ENCODE results near the gene STOM.

The STOM gene

DNA sequence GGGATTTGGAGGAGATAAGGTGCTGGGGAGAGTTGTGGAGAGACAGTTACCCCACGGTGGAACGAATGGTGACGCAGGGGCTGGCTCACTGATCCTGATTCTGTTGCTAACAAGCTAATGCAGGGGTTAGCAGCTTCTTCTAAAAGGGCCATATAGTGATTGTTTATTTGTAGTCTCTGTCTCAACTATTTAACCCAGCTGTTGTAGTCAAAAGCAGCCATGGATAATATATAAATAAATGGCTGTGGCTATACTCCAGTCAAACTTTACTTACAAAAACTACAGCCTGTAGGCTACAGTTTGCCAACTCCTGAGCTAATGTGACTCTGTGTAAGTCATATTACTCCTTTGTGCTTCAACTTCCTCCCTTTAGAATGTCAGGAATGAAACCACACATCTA is 21.8 kb downstream of the STOM start:
- no peak for DNase-seq

DNA sequence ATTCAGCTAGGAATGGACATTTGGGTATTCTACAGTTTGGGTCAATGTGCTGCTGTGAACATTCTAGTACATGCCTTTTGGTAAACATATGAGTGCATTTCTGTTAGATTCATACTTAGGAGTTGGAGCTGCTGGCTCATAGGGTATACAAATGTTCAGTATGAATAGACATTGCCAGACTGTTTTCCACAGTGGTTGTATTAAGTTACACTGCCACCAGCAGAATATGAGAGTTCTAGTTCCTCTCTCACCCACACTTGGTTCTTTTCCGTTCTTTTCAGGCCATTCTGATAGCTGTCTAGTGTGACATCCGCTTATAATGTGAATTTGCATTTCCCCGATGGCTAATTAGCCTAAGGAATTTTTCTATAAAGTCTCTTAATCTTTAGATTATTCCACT is 25.0 kb downstream of the STOM start:
- DNase-seq = no peak

DNA sequence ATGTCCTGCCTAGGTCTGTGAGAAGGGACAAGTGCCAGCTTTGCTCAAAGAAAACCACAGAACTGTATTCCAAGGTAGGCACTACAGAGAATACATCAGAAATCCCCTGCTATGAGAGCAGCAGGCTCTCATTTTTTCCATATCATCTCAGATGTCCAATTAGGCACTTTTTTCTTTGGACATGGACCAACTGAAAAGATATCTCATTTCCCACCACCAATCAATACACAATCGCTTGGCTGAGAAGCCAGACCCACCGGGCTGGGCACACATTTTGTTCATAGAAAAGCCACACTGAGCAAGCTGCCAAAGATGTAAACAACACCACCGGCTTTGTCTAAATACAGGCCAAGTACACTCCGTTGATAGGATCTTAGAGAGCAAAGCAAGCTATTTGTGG is 25.9 kb downstream of the STOM start:
- DNase-seq = no peak

DNA sequence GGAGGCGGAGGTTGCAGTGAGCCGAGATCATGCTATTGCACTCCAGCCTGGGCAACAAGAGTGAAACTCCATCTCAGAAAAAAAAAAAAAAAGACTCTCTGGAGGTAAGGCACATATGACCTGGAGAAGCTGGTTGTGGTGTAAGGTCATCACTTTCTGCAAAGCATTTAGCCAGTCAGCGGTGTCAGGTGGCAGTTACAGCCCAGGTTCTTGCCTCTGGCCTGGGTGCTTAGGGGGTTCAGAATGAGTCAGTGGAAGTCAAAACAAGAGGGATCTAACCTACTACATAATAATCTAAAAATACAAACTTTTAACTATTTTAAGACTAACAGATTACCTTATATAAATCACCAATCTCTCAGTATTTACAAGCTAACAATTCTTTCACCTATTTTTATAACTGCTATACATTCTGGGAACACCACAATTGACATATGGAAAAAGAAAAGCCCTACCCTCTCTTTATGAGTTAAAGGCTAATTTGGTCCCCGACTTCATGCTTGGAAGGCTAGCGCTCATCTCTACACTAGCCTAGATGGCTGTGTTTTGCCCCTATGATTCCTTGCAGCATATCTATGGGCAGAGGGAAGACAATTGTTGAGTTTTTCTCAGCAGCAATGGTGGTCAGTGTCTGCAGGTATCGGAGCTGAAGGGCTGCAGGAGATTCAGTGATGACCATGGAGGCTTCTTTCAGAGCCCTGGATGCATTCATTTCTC is 29.2 kb downstream of the STOM start:
- DNase-seq = no peak

DNA sequence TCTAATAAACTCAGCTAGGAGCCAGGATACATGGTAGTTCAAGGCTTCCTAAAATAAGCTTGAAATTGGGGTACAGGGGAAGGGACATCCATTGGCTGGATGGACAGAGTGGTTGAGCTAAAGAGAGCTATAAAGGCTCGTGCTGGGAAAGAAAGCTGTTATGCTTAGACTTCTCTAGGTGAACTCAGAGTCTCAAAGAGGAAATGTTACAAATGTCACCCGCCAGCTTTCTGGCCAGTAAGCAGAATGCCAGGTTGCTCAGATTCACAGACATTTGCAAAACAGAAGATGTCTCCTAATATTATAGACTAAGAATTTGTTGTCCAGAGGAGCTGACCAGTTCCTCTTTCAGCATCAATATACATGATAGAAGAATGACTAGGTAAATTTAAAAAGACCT is 30.6 kb downstream of the STOM start:
- DNase-seq = no peak

DNA sequence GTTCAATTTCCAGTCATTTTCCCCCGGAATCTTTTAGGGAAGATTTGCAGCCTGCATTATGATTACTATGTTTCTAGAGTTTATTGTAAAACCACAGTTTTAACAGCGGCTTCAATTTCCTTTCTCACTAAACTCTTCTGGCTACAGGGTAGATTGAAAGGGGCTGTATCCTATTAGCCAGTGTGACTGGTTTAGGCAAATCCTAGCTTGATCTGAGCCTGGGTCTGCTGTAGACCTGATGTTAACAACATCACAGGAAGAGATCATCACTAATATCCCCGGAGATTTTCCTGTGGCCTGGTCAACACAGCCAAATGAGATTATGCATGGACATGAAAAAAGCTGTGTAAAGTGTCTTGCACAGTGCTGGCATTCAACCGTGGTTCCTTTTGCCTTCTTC is 33.4 kb downstream of the STOM start:
- no peak for DNase-seq

DNA sequence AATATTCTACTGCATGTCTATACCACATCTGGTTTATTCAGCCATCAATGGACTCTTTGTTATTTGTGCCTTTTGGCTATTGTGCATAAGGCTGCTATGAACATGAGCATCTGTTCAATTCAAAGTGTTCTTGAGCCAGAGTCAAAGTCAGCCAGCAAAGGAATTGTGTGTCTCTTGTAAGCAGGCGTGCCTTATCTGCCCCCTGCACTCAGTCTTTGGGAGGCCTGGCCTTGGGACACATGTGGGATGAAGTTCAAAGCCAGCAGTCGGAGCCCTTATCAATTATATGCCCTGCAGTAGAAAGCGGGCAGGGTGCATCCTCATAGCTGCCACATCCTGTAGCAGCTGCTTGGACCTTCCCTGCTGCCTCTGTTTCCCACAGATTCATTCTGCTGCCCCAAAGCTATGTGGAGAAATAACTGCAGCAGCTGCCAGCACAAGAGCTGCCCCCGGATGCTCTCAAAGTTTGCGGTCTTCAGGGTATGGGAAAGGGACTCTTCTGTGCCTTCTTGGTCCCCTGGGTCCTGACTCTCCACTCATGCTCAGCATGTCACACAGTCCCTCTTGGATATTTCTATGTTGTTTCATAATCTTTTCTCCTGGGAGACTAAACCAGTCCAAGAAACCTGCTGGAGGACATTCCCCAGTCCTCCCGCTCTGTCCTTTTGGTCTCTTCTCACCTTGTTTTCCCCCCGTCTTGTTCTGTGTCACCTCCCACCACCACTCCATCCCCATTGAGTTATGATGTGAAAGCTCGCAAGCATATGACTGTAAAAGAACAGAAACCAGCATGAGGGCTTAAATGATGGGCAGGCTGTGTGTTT is 35.9 kb downstream of the STOM start:
- DNase-seq = no peak

DNA sequence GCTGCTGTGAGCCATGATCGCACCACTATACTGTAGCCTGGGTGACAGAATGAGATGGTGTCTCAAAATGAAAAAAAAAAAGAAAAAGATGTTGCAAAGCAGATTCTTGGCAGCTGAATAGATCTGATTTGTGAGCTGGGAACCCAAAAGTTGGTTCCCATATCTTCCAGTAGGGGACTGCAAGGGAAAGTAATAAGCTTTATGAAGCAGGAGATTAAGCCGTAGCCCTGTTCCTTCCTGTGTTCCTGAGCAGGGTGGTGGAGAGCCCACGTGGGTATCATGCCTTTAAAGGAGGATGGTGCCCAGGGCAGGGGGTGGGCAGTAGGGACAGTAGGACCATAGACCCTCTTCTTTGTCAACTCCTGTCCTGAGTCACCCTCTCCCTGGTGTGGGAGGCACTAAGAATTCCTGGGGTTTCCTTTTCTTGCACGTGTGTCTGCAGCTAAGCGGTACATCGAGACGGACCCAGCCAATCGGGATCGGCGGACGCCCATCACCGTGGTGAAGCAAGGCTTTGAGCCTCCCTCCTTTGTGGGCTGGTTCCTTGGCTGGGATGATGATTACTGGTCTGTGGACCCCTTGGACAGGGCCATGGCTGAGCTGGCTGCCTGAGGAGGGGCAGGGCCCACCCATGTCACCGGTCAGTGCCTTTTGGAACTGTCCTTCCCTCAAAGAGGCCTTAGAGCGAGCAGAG is 37.9 kb downstream of the STOM start:
- no peak for DNase-seq

DNA sequence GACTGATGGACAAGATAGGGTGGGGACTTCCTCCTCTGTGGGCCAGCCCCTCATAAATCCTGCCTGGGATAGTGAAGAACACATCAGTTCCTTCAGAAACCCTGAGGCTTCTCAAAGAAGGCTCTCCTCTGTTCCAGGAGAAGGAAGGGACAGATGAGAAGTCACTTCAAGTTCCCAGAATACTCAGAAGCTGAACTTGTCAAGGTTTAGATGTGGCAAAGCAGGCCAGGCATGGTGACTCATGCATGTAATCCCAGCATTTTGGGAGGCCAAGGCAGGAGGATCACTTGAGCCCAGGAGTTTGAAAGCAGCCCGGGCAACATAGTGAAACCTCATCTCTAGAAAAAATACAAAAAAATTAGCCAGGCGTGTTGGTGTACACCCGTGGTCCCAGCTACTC is 38.5 kb downstream of the STOM start:
- DNase-seq = no peak

DNA sequence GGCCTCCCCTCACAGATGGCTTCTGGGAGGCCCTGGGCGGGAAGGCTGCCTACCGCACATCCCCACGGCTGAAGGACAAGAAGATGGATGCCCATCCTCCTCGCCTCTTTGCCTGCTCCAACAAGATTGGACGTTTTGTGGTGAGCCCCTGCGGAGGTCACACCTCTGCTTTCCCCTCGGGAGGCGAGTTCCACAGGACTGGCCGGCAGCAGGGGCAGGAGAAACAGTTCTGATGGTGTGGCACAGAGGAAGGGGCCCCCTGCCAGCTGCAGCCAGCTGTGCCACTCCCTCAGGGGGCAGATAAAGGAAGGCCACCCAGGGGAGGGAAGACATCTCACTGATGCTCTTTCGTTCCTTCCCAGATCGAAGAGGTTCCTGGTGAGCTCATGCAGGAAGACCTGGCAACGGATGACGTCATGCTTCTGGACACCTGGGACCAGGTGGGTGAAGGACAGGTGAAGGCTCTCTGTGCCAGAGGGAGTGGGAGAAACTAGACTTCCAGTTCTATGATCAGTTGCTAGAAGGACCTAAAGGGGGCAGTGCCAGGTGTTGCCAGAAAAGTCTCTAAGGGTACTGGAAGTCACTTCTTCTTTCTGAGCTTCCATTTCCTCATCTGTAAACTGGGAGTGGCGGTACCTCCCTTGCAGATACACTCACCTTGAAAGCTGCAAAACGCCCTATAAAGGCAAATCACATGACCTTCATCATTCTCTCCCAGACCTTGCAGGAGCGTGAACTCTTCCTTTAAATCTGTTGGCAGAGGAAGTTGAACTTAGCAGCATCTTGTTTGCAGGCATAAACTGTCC is 41.0 kb downstream of the STOM start:
- no peak for DNase-seq

DNA sequence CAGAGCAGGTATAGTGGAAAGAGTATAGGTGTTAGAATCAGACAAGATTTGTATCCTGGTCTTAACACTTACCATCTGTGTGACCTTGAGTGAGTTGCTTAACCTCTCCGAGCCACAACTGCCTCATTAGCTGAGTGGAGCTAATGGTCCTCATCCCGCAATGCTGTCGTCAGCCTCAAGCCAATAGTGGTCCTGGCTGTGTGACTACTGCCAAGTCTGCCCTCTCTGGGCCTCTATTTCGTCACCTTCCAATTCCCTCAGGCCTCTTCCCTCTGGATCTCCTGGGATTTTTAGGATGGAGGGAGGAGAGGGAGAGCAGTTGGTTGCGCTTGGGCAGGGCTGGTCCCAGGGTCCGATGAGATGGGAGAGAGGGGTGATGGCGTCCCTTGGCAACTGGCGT is 41.6 kb downstream of the STOM start:
- no peak for DNase-seq

DNA sequence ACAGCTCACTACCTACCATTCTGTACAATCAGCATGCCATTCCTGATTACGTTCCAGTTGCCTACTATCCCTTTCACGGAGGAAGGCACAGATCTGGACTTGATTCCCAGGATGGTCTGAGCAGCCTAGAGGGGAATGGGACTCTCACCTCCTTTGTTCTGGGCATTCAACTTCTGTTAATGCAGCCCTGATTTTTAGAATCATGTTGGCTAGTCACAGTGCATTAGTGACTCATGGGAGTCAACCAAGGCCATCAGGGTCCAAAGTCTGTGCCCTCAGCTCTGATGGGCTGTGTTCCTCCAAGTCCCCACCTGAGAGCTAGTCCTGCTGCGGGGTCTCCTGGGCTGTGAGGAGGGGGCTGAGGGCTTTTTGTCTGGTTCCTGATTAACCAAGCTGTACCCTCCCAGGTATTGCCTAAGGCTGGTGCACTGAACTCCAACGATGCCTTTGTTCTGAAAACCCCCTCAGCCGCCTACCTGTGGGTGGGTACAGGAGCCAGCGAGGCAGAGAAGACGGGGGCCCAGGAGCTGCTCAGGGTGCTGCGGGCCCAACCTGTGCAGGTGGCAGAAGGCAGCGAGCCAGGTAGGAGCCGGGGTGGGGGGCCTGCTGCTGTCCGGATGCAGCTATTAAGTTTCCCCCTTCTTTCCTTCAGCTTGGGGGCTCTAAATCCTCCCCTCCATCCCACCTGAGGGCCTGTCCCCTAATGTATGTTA is 43.0 kb downstream of the STOM start:
- no peak for DNase-seq

DNA sequence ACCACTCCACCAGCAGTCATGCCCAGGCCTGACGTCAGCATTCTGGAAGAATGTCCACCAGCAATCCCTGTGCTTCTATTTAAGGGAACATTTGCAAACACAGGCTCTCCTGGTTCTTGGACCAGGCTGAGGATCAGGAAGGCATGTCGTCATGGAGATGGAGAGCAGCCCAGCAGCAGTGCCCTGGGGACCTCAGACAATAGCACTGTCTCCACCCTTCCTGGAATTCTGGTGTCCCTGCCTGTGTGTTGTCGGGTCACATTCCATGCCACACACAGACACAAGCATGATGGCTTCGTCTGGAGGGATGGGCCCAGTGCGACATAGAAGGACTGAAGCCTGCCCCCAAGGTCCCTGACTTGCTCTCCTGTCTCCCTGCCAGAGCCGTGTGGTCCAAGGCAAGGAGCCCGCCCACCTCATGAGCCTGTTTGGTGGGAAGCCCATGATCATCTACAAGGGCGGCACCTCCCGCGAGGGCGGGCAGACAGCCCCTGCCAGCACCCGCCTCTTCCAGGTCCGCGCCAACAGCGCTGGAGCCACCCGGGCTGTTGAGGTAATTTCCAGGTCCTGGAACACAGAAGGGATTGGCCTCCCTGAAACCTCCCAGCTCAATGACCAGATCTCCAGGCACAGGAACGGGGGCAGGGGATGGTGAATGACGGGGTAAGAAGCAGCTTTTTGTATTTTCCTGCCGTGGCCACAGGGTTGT is 43.8 kb downstream of the STOM start:
- DNase-seq = no peak

DNA sequence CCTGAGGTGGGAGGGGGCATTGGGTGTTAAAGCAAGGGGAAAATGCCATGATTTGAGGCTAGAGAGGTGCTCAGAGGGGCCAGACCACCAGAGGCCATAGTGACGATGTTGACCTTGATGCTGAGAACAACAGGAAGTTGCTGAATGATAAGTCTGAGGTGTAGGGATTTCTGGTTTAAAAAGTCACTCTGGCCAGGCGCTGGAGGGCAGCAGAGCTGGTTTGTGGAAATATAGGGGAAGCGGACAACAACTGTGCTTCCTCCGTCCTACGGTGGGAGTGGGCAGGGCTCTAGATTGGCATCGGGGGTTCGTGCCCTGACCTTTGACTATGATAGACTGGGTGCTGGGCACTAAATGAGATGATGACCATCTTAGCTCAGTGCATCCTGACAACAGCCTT is 44.7 kb downstream of the STOM start:
- no peak for DNase-seq

DNA sequence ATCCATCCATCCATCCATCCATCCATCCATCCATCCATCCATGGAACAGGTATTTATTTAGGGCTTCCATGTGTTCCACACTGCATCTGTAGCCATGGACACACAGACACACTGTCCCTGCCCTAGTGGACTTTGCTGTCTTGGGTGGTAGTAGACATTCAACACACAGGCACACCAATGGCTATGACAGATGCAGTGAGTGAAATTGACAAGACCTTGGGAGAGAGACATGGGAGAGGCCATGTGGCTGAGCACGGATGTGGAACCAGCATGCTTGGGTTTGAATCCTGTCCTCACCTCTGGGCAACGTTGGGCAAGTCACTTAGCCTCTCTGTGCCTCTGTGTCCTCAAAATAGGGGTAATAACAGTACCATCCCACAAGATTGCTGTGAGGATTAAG is 45.3 kb downstream of the STOM start:
- no peak for DNase-seq

DNA sequence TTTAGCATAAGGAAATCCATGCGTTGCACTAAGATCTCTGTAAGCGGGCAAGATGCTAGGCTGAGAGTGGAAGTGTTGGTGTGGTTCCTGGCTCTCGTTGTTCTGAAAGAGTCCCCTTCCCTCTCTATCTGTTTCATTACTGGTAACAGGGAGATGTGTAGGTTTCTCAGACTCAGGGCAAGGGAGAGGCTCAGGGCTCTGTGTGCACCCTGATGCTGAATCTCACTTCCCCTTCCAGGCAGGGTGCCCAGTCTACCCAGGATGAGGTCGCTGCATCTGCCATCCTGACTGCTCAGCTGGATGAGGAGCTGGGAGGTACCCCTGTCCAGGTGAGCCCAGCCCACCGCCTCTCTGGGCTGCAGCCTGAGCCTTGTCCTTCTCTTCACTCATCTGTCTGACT is 45.7 kb downstream of the STOM start:
- no peak for DNase-seq

DNA sequence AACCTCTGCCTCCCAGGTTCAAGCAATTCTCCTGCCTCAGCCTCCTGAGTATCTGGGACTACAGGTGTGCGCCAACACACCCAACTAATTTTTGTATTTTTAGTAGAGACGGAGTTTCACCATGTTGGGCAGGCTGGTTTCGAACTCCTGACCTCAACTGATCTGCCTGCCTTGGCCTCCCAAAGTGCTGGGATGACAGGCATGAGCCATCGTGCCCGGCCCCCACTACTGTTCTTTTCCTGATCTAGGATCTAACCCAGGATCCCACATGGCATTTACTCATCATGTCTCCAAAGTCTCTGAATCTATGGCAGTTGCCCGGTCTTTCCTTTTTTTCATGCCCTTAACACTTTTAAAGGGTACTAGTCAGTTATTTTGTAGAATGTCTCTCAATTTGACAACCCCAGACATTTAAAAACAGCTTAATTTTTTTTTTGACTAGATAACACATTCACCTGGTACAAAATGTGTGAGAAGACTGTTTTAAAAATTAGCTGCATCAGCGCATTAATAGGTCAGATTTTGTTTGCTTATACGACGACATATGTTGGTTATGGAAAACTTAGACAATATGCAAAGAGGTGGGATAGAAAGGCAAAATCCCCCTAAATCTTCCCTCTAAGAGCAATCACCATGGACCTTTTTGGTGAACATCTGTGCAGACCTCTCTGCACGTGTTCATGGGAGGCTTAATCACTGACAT is 46.5 kb downstream of the STOM start:
- no peak for DNase-seq

DNA sequence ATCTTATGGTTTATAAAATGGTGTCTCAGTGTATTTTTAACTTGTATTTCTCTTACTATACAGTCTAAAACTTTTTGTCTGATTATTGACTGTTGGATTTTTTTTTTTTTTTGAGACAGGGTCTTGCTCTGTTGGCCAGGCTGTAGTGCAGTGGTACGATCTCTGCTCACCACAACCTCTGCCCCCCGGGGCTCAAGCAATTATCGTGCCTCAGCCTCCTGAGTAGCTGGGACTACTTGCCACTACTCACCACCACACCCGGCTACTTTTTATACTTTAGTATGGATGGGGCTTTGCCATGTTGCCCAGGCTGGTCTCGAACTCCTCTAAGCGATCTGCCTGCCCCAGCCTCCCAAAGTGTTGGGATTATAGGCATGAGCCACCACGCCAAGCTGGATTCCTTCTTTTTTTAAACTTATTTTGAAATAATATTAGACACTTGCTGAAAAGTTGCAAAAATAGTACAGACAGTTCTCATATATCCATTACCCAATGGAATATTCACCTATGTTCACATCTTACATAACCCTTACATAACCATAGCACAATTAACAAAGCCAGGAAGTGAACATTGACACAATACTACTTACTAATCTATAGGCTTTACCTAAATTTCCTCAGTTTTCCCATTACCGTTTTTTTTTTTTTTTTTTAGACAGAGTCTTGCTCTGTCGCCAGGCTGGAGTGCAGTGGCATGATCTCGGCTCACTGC is 47.2 kb downstream of the STOM start:
- no peak for DNase-seq

DNA sequence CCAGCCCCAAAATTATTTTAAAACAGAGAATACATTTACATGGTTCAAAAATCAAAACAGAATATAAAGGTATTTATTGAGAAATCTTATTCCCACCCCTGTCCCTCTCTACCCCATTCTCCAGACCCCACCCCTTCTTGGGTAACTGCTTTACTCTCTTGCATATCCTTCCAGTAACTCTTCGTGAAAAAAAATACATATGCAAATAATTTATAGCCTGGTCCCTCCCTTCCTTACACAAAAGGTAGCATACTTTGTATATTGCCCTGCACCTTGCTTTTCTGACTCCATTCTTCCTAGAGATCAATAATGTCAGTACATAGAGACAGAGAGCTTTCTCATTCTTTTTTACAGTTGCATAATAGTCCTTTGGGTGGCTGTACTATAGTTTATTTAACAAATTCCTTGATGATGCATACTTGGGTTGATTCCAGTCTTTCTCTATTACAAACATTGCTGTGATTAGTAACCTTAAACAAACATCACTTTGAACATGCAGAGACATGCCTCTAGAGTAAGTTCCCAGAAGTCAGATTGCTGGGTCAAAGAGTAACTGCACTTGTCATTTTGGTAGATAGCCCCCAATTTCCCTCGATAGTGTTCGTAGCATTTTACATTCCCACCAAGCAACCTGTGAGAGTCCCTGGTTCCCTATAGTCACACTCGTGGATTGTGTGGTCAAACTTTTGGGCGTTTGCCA is 47.9 kb downstream of the STOM start:
- DNase-seq = no peak

DNA sequence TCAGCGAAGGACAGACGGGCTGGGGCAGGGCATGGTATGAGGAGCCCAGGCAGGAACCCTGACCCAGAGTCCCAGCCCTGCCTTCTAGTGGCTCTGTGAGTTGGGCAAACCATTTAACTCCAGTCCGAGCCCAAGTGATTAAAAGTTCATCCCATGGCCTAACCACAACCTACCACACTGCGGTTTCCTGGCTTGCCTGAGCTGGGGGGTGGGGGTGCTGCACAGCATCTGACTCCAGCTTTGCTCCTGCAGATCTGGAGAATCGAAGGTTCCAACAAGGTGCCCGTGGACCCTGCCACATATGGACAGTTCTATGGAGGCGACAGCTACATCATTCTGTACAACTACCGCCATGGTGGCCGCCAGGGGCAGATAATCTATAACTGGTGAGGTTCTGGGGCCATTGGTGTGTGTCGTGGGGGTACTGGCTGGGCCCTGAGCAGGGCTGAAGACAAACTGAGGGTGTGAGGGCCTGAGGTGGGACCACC is 49.0 kb downstream of the STOM start:
- DNase-seq = no peak
